NCI-H345 treated with DMSO at 0.1 percent for 48 hours (cell line): ENCODE measurements around the gene MYL12B.
A peak's percentile ranks its signal among the peaks of the same experiment; 100 is the strongest.
"Not testable (repeated sequence)": the region's sequence is repeated elsewhere in the genome, so short reads cannot be mapped to it uniquely, and the experiment has no call there.

Experiments used
- DNase-seq: peaks from one replicate; lab custom pipeline; 2025; ENCODE audit not compliant: unreplicated experiment; lab: John Stamatoyannopoulos, UW

The MYL12B gene

GRCh38 chr18:3261373-3262233 is at the start of gene MYL12B:
MYL12B (plus strand) TSS chr18:3262133; CDS start chr18:3272899, 10,766 bp downstream.
- DNase-seq = peak; percentile 50

GRCh38 chr18:3212657-3213056 is 49.3 kb upstream of the MYL12B start:
- DNase-seq = no peak

GRCh38 chr18:3213300-3214059 is 48.5 kb upstream of the MYL12B start:
- DNase-seq = no peak

GRCh38 chr18:3214855-3215637 is 46.9 kb upstream of the MYL12B start:
- no peak for DNase-seq

GRCh38 chr18:3216987-3217386 is 44.9 kb upstream of the MYL12B start:
- no peak for DNase-seq

- DNase-seq = no peak
Measured at GRCh38 chr18:3217948-3218647, 43.8 kb upstream of the MYL12B start.

GRCh38 chr18:3218819-3219218 is 43.1 kb upstream of the MYL12B start:
- DNase-seq = no peak

- DNase-seq = no peak
Measured at GRCh38 chr18:3219241-3219630, 42.7 kb upstream of the MYL12B start.

GRCh38 chr18:3219631-3220335 is 42.1 kb upstream of the MYL12B start, which contains the start of gene MYOM1:
MYOM1 (minus strand) TSS chr18:3219968; CDS start chr18:3215223, 4,745 bp downstream.
- DNase-seq = no peak

- not testable (repeated sequence) for DNase-seq
Measured at GRCh38 chr18:3220868-3221267, 41.1 kb upstream of the MYL12B start.

GRCh38 chr18:3221496-3221895 is 40.4 kb upstream of the MYL12B start:
- DNase-seq = no peak

GRCh38 chr18:3223356-3223755 is 38.6 kb upstream of the MYL12B start:
- DNase-seq = no peak

GRCh38 chr18:3224223-3224622 is 37.7 kb upstream of the MYL12B start:
- DNase-seq = no peak

GRCh38 chr18:3225588-3225987 is 36.3 kb upstream of the MYL12B start:
- no peak for DNase-seq

GRCh38 chr18:3226048-3226447 is 35.9 kb upstream of the MYL12B start:
- no peak for DNase-seq

GRCh38 chr18:3230401-3231334 is 31.3 kb upstream of the MYL12B start:
- DNase-seq = no peak

GRCh38 chr18:3233004-3233403 is 28.9 kb upstream of the MYL12B start:
- DNase-seq = no peak

GRCh38 chr18:3233433-3234168 is 28.3 kb upstream of the MYL12B start:
- DNase-seq = no peak
